Measurements from ENCODE around the gene CCDC167.

The CCDC167 gene

DNA sequence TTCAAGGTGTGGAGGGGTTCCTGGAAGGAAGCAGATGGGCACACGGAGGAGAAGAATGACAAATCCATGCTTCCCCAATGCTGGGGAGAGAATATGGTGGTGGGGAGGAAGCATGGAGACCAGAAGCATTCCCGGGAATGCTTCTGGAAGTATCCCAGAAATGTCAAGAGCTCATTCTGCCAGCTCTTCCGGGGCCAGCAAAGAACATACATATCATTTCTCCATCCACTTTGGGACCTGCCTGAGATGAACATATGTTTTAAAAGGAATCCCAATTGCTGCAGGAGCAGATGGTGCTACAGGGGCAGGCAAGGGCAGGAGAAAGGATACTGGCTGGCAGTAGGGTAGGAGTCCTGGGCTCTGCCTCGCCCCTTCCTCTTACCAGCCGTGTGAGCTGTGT lies 37.9 kb upstream of the CCDC167 start:
- Histone ChIP-seq H3K4me1 (ENCODE audit: low read depth, poor library complexity, severe bottlenecking) (no peaks in the 10 kb centered on the region), H3K27ac (no peak overlapping the region), H2AFZ (ENCODE audit: low read depth) (no peak overlapping the region), H3K4me2 (no peak overlapping the region), H3K9ac (no peak overlapping the region), H3K36me3 (ENCODE audit: insufficient read depth) (no peaks in the 10 kb centered on the region), H3K4me3 (IDR thresholded peaks at IDR 0.05; ENCODE audit: insufficient read depth, low read depth, low read length) (no peak overlapping the region), H4K20me1 (ENCODE audit: insufficient read depth) (no peaks in the 10 kb centered on the region), H3K27me3 (ENCODE audit: insufficient read depth, low read depth) (no peaks in the 10 kb centered on the region; the same call in 1 of the 2 replicates), H3K79me2 (ENCODE audit: insufficient read depth, low read depth) (no peaks in the 10 kb centered on the region)
- TF ChIP-seq, protein P1, sequence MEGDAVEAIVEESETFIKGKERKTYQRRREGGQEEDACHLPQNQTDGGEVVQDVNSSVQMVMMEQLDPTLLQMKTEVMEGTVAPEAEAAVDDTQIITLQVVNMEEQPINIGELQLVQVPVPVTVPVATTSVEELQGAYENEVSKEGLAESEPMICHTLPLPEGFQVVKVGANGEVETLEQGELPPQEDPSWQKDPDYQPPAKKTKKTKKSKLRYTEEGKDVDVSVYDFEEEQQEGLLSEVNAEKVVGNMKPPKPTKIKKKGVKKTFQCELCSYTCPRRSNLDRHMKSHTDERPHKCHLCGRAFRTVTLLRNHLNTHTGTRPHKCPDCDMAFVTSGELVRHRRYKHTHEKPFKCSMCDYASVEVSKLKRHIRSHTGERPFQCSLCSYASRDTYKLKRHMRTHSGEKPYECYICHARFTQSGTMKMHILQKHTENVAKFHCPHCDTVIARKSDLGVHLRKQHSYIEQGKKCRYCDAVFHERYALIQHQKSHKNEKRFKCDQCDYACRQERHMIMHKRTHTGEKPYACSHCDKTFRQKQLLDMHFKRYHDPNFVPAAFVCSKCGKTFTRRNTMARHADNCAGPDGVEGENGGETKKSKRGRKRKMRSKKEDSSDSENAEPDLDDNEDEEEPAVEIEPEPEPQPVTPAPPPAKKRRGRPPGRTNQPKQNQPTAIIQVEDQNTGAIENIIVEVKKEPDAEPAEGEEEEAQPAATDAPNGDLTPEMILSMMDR (conservative IDR thresholded peaks at IDR 0.05; ENCODE audit: low read depth, low read length) = no peak

DNA sequence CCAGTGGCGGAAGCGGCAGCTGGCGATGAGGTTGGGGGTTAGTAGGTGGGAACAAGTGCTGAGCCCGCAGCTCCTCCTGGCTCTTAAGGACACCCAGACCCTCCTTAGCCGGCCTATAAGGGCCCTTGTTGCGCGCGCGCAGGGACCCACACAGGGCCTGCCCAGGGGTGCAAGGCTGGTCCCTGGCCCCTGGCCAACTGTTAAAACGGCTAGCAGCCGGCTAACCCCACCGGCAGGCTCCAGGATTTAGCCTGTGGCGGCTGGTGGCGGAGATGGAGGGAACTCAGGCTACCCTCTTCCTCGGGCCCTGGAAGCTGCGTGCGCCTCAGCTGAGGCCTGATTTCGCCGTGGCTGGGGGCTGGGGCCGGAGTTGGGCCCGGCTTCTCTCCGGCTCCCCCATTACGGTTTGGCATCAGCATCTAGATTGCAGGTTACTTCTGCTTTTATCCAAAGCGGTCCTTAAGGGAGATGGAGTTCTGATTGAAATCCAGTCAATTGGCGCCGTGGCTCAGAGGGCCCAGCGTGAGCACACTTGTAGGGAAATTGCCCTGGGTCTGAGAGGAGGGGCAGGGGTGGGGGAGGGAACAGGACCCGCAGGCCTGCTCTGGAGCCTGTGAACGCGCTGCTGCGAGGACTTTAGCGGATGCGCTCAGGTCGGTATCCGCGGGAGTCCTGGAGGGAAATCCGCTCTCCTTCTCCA lies 36.9 kb upstream of the CCDC167 start:
- peaks cover 1% of the 10 kb centered on the region; the same call in 1 of the 2 replicates for H3K27me3 ChIP-seq (ENCODE audit: insufficient read depth, low read depth)
- H3K36me3 ChIP-seq (ENCODE audit: insufficient read depth) = no peaks in the 10 kb centered on the region
- no peak overlapping the region for H2AFZ ChIP-seq (ENCODE audit: low read depth)
- no peak overlapping the region for H3K27ac ChIP-seq
- no peaks in the 10 kb centered on the region for H3K4me1 ChIP-seq (ENCODE audit: low read depth, poor library complexity, severe bottlenecking)
- TF ChIP-seq, protein P1 (conservative IDR thresholded peaks at IDR 0.05; ENCODE audit: low read depth, low read length) = no peak
- no peak overlapping the region for H3K4me3 ChIP-seq (IDR thresholded peaks at IDR 0.05; ENCODE audit: insufficient read depth, low read depth, low read length)
- H3K79me2 ChIP-seq (ENCODE audit: insufficient read depth, low read depth) = no peaks in the 10 kb centered on the region
- H3K4me2 ChIP-seq = no peak overlapping the region
- H3K9ac ChIP-seq = no peak overlapping the region
- H4K20me1 ChIP-seq (ENCODE audit: insufficient read depth) = no peaks in the 10 kb centered on the region

DNA sequence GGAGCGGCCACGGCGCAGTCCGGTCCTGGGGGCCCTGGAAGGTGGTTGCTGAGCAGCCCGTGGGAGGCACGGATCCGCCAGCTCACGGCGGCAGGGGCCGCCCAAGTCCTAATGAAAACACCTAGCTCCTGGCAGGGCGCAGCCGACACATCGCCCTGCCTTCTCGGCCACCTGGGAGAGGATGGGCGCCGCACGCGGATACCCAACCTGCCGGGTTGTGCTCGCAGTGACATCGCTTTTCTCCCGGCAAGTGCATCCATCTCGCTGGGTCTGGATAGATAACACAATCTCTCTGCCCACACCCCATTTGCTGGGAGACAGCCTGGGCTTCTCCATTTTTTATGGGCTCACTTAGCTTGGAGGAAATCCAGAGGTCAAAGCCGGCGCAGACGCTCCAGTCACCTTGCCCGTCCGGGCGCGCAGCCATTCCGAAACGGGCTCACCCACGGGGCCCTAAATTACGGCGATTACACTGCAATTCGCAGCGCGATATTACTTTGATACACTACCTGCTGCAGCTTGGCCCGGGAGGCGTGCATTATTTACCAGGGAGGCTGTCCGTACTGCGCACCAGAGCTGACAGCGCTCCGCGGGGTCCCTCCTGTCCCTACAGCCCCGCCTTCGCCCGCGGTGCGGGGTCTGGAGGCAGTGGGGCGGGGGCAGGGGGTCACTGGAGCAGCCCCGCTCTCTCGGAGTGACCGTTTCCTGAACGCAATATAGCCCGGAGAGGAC lies 36.2 kb upstream of the CCDC167 start:
- Histone ChIP-seq H4K20me1 (ENCODE audit: insufficient read depth) (no peaks in the 10 kb centered on the region), H3K27me3 (ENCODE audit: insufficient read depth, low read depth) (peaks cover 2% of the 10 kb centered on the region; the same call in 1 of the 2 replicates), H2AFZ (ENCODE audit: low read depth) (no peak overlapping the region), H3K4me1 (ENCODE audit: low read depth, poor library complexity, severe bottlenecking) (no peaks in the 10 kb centered on the region), H3K4me3 (IDR thresholded peaks at IDR 0.05; ENCODE audit: insufficient read depth, low read depth, low read length) (no peak overlapping the region), H3K9ac (no peak overlapping the region), H3K79me2 (ENCODE audit: insufficient read depth, low read depth) (no peaks in the 10 kb centered on the region), H3K4me2 (no peak overlapping the region), H3K27ac (no peak overlapping the region), H3K36me3 (ENCODE audit: insufficient read depth) (no peaks in the 10 kb centered on the region)
- TF ChIP-seq, protein P1 (conservative IDR thresholded peaks at IDR 0.05; ENCODE audit: low read depth, low read length) = no peak

DNA sequence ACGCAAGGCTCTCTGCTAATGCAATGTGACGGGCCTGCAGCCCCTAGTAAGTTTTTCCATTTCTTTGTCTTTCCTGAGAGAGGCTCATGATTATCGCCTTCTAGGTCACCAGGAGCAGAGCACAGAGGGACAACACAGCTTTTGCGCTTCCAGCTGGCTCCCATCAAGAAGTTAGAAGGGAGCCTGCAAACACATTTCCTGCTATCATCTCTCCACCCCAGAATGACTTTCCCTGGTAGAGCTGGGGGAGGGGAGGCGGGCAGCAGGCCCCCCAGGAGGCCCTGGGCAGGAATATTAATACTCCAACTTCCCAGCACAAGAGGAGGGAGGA lies 35.7 kb upstream of the CCDC167 start:
- TF ChIP-seq, protein P1 (conservative IDR thresholded peaks at IDR 0.05; ENCODE audit: low read depth, low read length) = no peak
- H3K27me3 ChIP-seq (ENCODE audit: insufficient read depth, low read depth) = peaks cover 6% of the 10 kb centered on the region; the same call in 1 of the 2 replicates
- no peak overlapping the region for H3K4me3 ChIP-seq (IDR thresholded peaks at IDR 0.05; ENCODE audit: insufficient read depth, low read depth, low read length)
- no peaks in the 10 kb centered on the region for H3K36me3 ChIP-seq (ENCODE audit: insufficient read depth)
- no peak overlapping the region for H3K4me2 ChIP-seq
- H3K79me2 ChIP-seq (ENCODE audit: insufficient read depth, low read depth) = no peaks in the 10 kb centered on the region
- H3K9ac ChIP-seq = no peak overlapping the region
- no peaks in the 10 kb centered on the region for H3K4me1 ChIP-seq (ENCODE audit: low read depth, poor library complexity, severe bottlenecking)
- H3K27ac ChIP-seq = no peak overlapping the region
- no peak overlapping the region for H2AFZ ChIP-seq (ENCODE audit: low read depth)
- H4K20me1 ChIP-seq (ENCODE audit: insufficient read depth) = no peaks in the 10 kb centered on the region

Data from KMS-11 (cell line).